ENCODE data around the gene GNA12.

DNA sequence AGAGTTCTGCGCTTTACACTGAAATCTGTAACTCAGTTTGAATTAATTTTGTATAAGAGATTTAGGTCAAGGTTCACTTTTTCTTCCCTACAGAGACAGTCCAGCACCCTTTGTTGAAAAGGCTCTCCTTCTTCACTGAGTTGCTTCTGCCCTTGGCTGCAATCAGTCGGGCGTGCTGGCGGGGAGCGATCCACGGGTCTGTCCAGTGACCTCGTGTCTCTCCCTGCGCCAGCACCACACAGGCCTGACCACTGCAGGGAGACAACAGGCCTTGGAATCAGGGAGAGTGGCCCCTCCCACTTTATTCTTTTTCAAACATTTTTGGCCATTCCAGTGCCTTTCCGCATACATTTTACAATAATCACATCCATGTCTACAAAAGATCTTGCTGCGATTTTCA lies 89.2 kb downstream of the GNA12 start:
- TF ChIP-seq, protein P1, sequence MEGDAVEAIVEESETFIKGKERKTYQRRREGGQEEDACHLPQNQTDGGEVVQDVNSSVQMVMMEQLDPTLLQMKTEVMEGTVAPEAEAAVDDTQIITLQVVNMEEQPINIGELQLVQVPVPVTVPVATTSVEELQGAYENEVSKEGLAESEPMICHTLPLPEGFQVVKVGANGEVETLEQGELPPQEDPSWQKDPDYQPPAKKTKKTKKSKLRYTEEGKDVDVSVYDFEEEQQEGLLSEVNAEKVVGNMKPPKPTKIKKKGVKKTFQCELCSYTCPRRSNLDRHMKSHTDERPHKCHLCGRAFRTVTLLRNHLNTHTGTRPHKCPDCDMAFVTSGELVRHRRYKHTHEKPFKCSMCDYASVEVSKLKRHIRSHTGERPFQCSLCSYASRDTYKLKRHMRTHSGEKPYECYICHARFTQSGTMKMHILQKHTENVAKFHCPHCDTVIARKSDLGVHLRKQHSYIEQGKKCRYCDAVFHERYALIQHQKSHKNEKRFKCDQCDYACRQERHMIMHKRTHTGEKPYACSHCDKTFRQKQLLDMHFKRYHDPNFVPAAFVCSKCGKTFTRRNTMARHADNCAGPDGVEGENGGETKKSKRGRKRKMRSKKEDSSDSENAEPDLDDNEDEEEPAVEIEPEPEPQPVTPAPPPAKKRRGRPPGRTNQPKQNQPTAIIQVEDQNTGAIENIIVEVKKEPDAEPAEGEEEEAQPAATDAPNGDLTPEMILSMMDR (IDR thresholded peaks at IDR 0.05), result no peak
- TF ChIP-seq POLR2A (IDR thresholded peaks at IDR 0.05), result no peak

All from right lobe of liver (tissue), 4 donors.